Peyer's patch (tissue), 4 donors: ENCODE measurements around the gene GFAP. TPM values are rescaled to one million over a fixed set of nuclear protein-coding genes. Genes with fewer than 3 reads are reported as not detected.

ENCODE experiments used
- DNase-seq, 3 donors: peaks; one replicate each; pipeline ENCODE4 v3.0.0-alpha.2; 2017 to 2019
- H3K27ac ChIP-seq, 4 donors: fragments of 200-600 bp; sonication (generic); one replicate each; pipeline ENCODE4 v1.5.1; 2016 to 2019
- H3K27me3 ChIP-seq, 2 donors: fragments of 200-600 bp; sonication (generic); one replicate each; pipeline ENCODE4 v1.5.1; 2019
- H3K36me3 ChIP-seq, 3 donors: fragments of 200-600 bp; sonication (generic); one replicate each; pipeline ENCODE4 v1.5.1; 2016 to 2019
- H3K4me1 ChIP-seq, 4 donors: fragments of 200-600 bp; sonication (generic); one replicate each; pipeline ENCODE4 v1.5.1; 2016 to 2019
- H3K4me3 ChIP-seq, 4 donors: fragments of 200-600 bp; sonication (generic); 1 replicate in 3 of 4; 2 replicates in 1 of 4; pipeline ENCODE4 v1.5.1; 2016 to 2019; ENCODE audit warnings: mild to moderate bottlenecking in 1 of 4
- H3K9me3 ChIP-seq, 4 donors: fragments of 200-600 bp; sonication (generic); one replicate each; pipeline ENCODE4 v1.5.1; 2016 to 2019; ENCODE audit warnings: mild to moderate bottlenecking in 1 of 4
- POLR2A ChIP-seq, 2 donors: fragments of 450-650 bp; IDR thresholded peaks; one replicate each; pipeline ENCODE4 v1.5.1; 2017; ENCODE audit warnings: antibody characterized with exemption in 2 of 2, mild to moderate bottlenecking in 2 of 2, moderate library complexity in 2 of 2
- total RNA-seq, 4 donors: library from RNA; depleted of rRNA; stranded (reverse); fragments of >200 nt; gene quantifications; one replicate each; pipeline ENCODE4 v1.1.0, GENCODE V29; 2016
- TF ChIP-seq, protein P1 (sequence below), 6 experiments: fragments of 450-650 bp in 4 of 6; fragments of 200-600 bp in 2 of 6; sonication (generic) in 1 of 6; IDR thresholded peaks; one replicate each; pipeline ENCODE4 v1.5.1; 2017 to 2019; ENCODE audit warnings: antibody characterized with exemption in 6 of 6, mild to moderate bottlenecking in 3 of 6, moderate library complexity in 1 of 6

The GFAP gene
- total RNA-seq, 4 donors from 2014 or later: not detected

GRCh38 chr17:44913676-44914075 lies 1.6 kb downstream of the GFAP start:
- H3K4me3 ChIP-seq: no peak overlapping the region
- no peaks in the 10 kb centered on the region for H3K27me3 ChIP-seq
- DNase-seq: no peak
- peaks cover 0 to 7% (median 2%) of the 10 kb centered on the region in 4 donors for H3K4me1 ChIP-seq
- H3K9me3 ChIP-seq: no peaks in the 10 kb centered on the region
- H3K36me3 ChIP-seq: no peaks in the 10 kb centered on the region
- no peak overlapping the region for H3K27ac ChIP-seq
- no peak for TF ChIP-seq POLR2A (IDR thresholded peaks at IDR 0.05)
- TF ChIP-seq, protein P1, sequence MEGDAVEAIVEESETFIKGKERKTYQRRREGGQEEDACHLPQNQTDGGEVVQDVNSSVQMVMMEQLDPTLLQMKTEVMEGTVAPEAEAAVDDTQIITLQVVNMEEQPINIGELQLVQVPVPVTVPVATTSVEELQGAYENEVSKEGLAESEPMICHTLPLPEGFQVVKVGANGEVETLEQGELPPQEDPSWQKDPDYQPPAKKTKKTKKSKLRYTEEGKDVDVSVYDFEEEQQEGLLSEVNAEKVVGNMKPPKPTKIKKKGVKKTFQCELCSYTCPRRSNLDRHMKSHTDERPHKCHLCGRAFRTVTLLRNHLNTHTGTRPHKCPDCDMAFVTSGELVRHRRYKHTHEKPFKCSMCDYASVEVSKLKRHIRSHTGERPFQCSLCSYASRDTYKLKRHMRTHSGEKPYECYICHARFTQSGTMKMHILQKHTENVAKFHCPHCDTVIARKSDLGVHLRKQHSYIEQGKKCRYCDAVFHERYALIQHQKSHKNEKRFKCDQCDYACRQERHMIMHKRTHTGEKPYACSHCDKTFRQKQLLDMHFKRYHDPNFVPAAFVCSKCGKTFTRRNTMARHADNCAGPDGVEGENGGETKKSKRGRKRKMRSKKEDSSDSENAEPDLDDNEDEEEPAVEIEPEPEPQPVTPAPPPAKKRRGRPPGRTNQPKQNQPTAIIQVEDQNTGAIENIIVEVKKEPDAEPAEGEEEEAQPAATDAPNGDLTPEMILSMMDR (IDR thresholded peaks at IDR 0.05): no peak

GRCh38 chr17:44912763-44913544 lies 2.3 kb downstream of the GFAP start:
- Histone ChIP-seq H3K27me3 (no peaks in the 10 kb centered on the region), H3K27ac (no peak overlapping the region), H3K36me3 (no peaks in the 10 kb centered on the region), H3K4me3 (no peak overlapping the region), H3K9me3 (no peaks in the 10 kb centered on the region), H3K4me1 (peaks cover 0 to 7% (median 2%) of the 10 kb centered on the region in 4 donors)
- TF ChIP-seq, protein P1 (IDR thresholded peaks at IDR 0.05): no peak
- no peak for TF ChIP-seq POLR2A (IDR thresholded peaks at IDR 0.05)
- no peak for DNase-seq

GRCh38 chr17:44911133-44912001 lies 3.9 kb downstream of the GFAP start:
- TF ChIP-seq POLR2A (IDR thresholded peaks at IDR 0.05): no peak
- TF ChIP-seq, protein P1 (IDR thresholded peaks at IDR 0.05): peak in 5 of 6 experiments; percentile 11 to 57 (median 39)
- DNase-seq: peak; percentile 43 to 81 (median 65)
- Histone ChIP-seq H3K9me3 (no peaks in the 10 kb centered on the region), H3K4me1 (peaks cover 0 to 7% (median 2%) of the 10 kb centered on the region in 4 donors), H3K27me3 (no peaks in the 10 kb centered on the region), H3K36me3 (no peaks in the 10 kb centered on the region), H3K27ac (no peak overlapping the region), H3K4me3 (peak overlapping the region; percentile 6 to 45 (median 40))

DNA sequence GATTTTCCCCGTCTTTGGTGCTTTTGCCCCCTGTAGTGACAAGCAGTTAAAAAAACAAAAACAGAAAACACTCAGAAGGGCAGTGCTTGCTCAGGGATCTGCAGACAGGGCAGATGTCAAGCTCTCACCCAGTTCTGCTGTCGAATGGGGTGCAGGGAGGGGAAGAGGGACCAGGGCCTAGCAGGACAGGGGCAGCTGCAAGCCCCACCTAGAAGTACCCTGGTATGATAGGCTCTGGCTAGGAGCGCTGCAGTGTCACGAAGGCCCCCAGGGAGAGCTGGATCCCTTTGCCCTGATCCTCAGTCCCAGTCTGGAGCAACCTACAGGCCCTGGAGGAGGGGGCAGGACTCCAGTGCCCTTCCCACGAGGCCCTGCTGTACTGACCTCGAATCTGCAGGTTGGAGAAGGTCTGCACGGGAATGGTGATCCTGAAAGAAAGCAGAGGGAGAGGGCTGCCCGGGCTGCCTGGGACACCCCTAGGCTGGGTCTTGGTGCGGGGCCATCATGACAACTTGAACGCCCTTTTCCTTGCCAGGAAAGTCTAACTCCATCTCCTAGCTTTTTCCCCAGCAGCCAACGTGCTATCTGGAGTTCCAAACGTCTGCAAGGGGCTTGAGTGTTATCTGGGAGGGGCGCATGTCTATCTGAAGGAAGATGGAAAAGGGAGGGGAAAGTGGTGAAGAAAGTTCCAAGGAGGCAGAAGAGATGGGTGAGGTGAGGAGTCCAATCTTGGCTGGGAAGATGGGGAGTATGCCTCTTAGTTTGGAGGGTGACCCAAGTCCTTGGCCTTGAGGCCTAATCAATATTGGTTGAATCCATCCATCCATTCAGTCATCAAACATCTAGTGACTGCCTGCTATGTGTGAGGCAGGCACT lies 4.8 kb downstream of the GFAP start:
- Histone ChIP-seq H3K4me1 (peaks cover 0 to 15% (median 5%) of the 10 kb centered on the region in 4 donors), H3K9me3 (no peaks in the 10 kb centered on the region), H3K4me3 (no peak overlapping the region), H3K36me3 (no peaks in the 10 kb centered on the region), H3K27me3 (no peaks in the 10 kb centered on the region), H3K27ac (no peak overlapping the region)
- DNase-seq: no peak
- TF ChIP-seq POLR2A (IDR thresholded peaks at IDR 0.05): no peak
- TF ChIP-seq, protein P1 (IDR thresholded peaks at IDR 0.05): no peak

- Histone ChIP-seq H3K36me3 (no peaks in the 10 kb centered on the region), H3K27ac (no peak overlapping the region), H3K9me3 (no peaks in the 10 kb centered on the region), H3K4me1 (peaks cover 0 to 15% (median 7%) of the 10 kb centered on the region in 4 donors), H3K4me3 (no peak overlapping the region), H3K27me3 (no peaks in the 10 kb centered on the region)
- TF ChIP-seq POLR2A (IDR thresholded peaks at IDR 0.05): no peak
- TF ChIP-seq, protein P1 (IDR thresholded peaks at IDR 0.05): no peak
- no peak for DNase-seq
Observed at GRCh38 chr17:44909681-44910144, 5.6 kb downstream of the GFAP start.
